Dermis blood vessel endothelial cell (primary cell): Measurements from ENCODE around the gene MGAT5. TPM values are rescaled to one million over a fixed set of nuclear protein-coding genes. Genes with fewer than 3 reads are reported as not detected.

ENCODE experiments used
- DNase-seq: peaks from one replicate; pipeline ENCODE4 v3.0.0; 2010
- total RNA-seq: library from RNA; depleted of rRNA; stranded (reverse); fragments of >200 nt; gene quantifications from 2 replicates; pipeline ENCODE4 v1.2.3, GENCODE V29; 2014

Gene MGAT5
- total RNA-seq, 1 donor from 2014 or later = 133 TPM

DNA sequence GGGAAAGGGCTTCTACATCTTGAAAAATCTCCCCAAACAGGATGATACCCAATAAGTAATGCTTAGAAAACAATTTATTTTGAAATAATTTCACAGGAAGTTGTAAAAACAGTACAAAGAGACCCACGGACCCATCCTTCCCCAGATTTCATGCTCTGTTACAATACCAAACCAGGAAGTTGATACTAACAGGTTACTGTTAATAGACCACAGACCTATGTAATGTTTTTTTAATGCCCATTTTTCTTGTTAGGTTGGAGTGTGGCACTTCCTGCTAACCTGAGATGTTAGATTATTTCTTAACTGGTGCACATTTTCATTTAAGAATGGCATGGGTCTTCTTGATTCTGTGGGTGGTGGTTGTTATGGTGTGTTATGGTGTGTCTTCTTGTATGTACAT lies 21.4 kb upstream of the MGAT5 start:
- DNase-seq = no peak

DNA sequence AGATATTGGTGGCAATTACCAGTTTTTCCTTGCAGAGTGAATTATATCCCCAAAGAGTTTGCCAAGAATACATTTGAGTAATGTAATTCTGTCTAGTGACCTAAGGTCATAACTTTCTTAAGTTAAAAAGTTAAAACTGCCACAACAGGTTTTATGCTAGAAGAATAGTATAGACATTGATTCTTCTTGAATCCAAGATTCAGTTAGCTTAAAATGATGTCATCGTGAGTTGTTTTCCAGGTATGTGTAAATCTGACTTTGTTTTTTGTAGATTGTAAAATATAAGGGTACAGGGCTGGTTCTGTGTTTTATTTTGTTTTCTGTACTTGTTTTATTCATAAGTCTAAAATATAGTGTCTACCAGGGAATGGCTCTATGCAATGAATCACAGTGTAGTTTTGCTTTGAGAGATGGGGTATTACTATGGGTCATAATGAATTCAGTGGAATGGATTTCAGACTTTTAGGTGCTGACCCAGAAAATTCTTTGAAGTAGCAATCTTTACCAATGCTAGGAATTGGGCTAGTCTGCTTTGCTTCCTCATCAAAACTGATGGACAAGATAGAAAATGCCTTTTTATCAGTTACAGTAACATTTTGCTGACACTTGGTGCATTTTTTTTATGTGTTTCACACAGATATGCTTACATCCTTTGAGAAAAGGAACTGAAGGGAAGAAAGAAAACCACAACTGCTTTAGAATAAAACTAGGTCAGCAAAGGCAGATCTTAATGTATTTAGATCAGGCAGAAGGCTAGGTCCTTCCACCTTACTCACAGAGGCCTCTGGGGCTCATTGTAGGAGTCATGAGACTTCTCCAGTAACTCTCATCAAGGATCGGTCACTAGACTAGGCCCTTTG lies 20.8 kb upstream of the MGAT5 start:
- no peak for DNase-seq

- no peak for DNase-seq
These were observed 20.1 kb upstream of the MGAT5 start for GRCh38 chr2:134233728-134234136.

GRCh38 chr2:134234535-134234934 lies 19.3 kb upstream of the MGAT5 start:
- no peak for DNase-seq

DNA sequence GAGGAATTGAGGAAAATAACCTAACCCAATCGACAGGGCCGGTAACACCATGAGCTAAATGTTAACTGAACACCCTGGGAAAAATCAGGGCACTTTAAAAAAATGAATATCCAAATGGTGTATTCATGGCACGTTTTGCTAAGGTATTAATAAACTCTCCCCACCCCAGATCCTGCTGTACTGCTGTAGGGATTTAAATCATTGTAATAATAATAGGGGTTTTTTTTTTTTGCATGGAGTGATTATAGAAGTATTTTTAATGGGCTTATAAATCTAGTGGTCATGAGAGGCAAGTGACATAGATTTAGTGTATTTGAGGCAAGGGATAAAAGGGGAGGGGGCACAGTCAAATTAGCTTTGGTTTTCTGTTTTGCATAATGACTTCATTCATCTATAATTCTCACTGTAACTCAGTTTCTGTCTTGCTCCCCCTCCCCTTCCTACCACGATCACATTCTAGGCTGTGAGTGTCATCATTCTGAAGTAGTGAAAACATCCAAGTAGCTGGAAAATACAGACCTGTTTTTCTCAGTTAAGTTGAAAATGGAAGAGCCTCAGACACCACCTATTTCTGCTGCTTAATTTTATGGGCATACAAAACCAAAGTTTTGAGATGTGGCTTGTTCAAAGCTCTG lies 18.2 kb upstream of the MGAT5 start:
- no peak for DNase-seq

GRCh38 chr2:134238371-134238770 lies 15.5 kb upstream of the MGAT5 start:
- DNase-seq = no peak

- DNase-seq = no peak
These were observed 13.8 kb upstream of the MGAT5 start for GRCh38 chr2:134240061-134240460.

DNA sequence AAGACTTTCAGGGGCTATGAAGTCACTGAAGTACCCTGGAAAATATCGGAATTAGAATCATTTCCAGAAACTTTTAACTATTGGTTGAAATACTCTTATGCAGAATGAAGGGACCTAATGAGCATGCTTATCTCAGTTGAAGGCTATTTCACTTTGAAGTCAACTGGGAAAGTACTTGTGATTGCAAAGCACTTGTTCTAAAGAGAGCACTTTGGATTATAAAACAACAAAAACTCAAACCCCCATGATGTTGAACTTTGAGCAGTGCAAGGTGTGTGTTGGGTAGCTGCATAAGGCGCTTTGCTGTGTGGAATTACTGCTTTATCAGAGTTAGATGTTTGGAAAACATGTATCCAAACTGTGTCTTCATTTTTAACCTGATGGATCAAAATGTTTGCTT lies 12.0 kb upstream of the MGAT5 start:
- DNase-seq = no peak

DNA sequence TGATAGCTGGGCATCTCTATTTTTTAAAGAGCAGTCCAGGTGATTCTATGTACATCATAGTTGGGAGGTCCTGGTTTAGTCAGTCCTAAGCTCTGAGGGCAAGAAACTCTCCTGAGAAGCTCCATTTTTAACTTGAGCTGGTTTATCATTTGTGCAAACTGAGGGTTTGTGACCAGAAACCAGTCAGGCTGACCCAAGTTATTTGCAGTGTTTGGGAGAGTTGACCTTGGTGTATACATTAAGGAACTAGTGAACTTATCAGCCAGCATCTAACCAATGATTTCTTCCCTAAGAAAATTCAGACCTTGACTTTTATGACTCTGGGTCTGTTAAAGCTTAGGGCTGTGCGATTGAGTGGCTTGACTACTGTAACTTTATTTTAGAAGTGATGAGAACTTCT lies 10.6 kb upstream of the MGAT5 start:
- no peak for DNase-seq

DNA sequence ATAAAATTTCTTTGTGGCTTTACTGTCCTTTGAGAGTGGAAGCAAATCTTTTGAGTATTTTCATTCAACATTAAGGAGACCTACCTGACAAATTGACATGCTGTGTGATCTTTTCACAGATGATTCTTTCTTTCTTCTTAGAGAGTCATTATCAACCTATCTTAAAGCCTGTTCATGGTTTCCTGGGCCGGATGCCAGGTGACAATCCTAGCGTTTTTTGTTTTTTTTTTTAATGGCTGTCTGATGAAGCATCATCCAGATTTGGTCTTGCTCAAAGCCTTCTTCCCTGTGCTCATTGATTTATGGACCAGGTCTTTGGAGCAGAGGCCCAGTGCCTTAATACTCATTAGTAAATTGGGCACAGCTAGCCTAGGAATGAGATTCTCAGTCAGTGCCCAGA lies 9.8 kb upstream of the MGAT5 start:
- DNase-seq = no peak

DNA sequence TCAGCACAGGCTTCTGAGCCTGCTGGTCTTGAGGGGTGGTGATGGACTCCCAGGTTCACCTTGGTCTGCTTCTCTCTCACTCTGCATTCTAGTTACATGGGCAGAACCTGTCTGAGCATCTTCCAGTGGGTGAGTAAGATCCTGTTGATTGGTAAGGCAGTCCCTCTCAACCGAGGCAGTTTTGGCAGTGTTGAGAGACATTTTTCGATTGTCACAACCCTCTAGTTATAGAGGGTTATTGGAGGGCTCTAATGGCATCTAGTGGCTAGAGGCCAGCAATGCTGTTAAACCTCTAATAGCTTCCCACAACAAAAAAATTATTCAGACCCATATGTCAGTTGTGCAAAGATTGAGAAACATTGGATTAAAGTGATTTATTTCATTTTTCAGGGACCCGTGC lies 9.3 kb upstream of the MGAT5 start:
- no peak for DNase-seq

DNA sequence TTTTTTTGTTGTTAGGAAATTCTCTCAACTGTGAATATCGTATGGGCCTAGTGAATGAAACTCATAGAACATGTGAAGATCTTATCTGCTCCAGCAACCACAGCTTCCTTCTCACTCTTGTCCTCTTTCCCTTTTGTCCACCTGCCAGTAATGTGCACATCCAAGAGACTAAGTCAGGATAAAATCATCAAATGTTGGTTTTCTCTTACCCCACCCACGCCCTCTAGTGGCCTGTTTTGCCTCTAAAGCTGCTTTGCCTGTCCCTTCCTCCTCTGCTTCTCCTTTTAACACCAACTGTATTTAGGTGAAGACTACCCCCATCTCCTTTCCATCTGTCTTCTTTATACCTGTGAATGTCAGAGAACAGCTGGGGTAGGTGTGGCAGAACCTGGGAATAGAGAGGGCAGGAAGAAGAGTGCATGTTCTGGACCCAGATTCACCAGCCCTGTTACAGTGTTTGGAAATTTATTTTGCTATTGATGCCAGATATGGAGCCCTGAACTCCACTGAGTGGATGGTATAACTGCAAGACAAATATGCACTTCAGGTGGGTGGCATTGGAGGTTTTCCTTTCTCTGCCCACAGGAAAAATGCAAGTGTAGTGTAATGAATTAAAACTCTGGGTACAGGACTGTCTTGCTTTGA lies 8.4 kb upstream of the MGAT5 start:
- peak; percentile 79 for DNase-seq

GRCh38 chr2:134246154-134246874 lies 7.6 kb upstream of the MGAT5 start:
- peak; percentile 45 for DNase-seq

DNA sequence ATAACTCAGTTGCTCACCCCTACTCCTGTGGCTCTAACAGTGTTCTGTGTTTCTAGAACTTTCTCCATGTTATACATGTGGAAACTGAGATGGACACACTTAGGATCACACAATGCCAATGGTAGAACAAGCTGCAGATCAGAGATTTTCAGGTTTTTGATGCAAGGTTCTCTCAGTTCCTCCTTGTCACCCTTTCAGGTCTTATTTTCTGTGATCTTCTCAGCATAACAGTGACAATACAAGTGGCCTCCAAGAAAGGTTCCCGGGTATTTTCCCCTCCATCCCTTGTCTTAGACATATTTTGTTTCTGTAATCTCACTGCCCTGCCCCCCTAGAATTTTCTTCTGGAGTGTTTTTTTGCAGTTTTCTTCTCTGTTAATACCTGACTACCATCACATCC lies 6.2 kb upstream of the MGAT5 start:
- DNase-seq = no peak

DNA sequence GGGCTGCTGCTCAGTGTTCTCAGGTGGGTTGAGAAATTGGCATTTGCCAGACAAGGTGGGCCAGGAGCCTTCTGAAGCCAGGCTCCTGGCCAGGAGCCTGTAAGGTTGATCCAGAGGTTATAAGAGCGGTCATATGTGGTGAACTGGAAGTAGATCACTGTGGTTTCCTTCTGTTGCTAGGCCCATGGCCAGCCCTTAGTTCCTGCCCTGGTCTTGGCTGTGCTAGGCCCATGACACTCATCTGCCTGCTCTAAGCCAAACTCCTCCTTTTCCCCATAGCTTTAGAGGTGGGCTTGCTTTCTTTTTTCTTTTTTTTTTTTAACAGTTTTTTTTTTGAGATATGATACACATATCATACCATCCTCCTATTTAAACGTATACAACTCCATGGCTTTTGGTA lies 5.0 kb upstream of the MGAT5 start:
- DNase-seq = no peak

GRCh38 chr2:134249755-134250154 lies 4.1 kb upstream of the MGAT5 start:
- no peak for DNase-seq

GRCh38 chr2:134250840-134251461 lies 2.9 kb upstream of the MGAT5 start:
- peak; percentile 67 for DNase-seq

DNA sequence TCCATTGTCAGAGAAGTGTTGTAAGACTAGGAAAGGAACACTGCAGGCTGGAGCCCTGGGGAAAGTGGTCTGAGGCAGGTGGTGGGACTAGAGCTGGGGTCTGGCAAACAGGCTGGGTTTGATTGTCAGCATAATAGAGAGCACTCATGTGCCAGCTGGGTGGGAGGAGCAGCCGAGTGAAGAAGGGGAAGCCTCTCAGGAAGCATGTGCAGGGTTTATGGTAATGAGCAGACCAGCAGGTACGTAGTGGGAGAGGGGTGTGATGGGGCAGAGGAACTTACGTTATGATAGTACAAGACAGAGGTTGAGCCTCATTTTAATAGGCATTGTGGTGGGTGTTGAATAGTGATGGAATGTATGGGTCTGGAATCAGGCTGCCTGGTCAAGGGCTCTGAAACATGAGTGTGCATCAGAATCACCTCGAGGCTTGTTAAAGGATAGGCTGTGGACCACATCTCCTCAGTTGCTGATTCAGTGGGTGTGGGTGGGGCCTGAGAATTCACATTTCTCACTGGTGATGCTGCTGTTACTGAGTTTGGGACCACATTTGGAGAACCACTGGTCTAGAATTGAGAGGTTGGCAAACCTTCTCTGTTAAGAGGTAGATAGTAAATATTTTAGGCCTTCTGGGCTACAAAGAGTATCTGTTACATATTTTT lies 1.7 kb upstream of the MGAT5 start:
- no peak for DNase-seq

- DNase-seq = no peak
These were observed 661 bp upstream of the MGAT5 start for GRCh38 chr2:134253117-134253704.

- DNase-seq = no peak
These were observed 952 bp downstream of the MGAT5 start for GRCh38 chr2:134254824-134255223.

- no peak for DNase-seq
These were observed 3.1 kb downstream of the MGAT5 start for GRCh38 chr2:134256956-134257355.

- DNase-seq = no peak
These were observed 3.6 kb downstream of the MGAT5 start for GRCh38 chr2:134257509-134257908.
